ENCODE measurements around the gene FGF6.

FGF6 gene

DNA sequence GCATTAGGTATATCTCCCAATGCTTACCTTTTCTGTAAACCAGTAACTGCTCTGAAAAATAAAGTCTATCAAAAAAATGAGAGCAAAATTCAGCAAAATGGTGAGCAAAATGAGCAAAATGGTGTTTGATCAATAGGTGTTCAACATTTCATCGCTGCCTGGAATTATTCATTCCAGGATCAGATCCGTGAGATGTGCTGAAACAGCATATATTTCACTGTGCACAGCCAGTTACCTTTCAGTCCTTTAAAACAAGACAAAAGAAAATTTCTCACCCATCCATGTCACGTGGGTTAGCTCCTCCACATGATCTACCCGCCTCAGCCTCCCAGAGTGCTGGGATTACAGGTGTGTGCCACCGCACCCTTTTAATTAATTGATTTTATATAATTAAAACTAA, 58.0 kb downstream of the FGF6 start:
- Mint-ChIP-seq H3K27me3 (ENCODE audit: low read depth, poor library complexity) (peaks cover 21% of the 10 kb centered on the region), H3K4me1 (peaks cover 12% of the 10 kb centered on the region), H3K4me3 (no peak overlapping the region), H3K27ac (no peak overlapping the region), H3K36me3 (ENCODE audit: low read depth) (no peaks in the 10 kb centered on the region), H3K9me3 (no peaks in the 10 kb centered on the region)
- no peak for DNase-seq
- TF ChIP-seq, protein P1, sequence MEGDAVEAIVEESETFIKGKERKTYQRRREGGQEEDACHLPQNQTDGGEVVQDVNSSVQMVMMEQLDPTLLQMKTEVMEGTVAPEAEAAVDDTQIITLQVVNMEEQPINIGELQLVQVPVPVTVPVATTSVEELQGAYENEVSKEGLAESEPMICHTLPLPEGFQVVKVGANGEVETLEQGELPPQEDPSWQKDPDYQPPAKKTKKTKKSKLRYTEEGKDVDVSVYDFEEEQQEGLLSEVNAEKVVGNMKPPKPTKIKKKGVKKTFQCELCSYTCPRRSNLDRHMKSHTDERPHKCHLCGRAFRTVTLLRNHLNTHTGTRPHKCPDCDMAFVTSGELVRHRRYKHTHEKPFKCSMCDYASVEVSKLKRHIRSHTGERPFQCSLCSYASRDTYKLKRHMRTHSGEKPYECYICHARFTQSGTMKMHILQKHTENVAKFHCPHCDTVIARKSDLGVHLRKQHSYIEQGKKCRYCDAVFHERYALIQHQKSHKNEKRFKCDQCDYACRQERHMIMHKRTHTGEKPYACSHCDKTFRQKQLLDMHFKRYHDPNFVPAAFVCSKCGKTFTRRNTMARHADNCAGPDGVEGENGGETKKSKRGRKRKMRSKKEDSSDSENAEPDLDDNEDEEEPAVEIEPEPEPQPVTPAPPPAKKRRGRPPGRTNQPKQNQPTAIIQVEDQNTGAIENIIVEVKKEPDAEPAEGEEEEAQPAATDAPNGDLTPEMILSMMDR (IDR thresholded peaks at IDR 0.05) = no peak

DNA sequence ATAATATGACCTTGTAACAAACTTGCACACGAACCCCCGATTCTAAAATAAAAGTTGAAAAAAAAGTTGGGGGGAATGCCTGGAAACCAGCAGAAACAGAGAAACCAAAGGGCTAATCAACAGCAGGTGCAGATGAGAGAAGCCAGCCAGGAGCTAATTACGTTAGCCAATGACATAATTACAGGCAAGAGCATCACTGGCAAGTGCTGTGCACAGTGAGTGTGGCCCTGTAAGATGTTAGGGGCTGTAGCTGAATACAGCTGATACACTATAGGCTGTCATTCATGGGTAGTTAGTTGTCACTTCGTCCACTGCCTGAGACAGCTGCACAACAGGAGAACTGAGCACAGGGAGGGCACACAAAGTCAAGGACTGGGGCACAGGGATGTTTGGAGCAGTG, 58.8 kb downstream of the FGF6 start:
- H3K27me3 Mint-ChIP-seq (ENCODE audit: low read depth, poor library complexity) = peaks cover 14% of the 10 kb centered on the region
- DNase-seq = no peak
- H3K9me3 Mint-ChIP-seq = no peaks in the 10 kb centered on the region
- TF ChIP-seq, protein P1 (IDR thresholded peaks at IDR 0.05) = no peak
- H3K36me3 Mint-ChIP-seq (ENCODE audit: low read depth) = no peaks in the 10 kb centered on the region
- H3K4me3 Mint-ChIP-seq = no peak overlapping the region
- H3K4me1 Mint-ChIP-seq = peaks cover 12% of the 10 kb centered on the region
- no peak overlapping the region for H3K27ac Mint-ChIP-seq
